Aorta (tissue), 5 donors: ENCODE results near the gene MCM3. TPM values are rescaled to one million over a fixed set of nuclear protein-coding genes. Genes with fewer than 3 reads are reported as not detected.

Experiments used
- ATAC-seq: fragments of 200-7000 bp; cut with Tn5 transposase; one replicate; pipeline ENCODE4 v1.9.1; 2022; ENCODE audit warnings: moderate library complexity; ENCODE audit not compliant: low FRiP score
- DNase-seq, 2 donors: peaks; one replicate each; pipeline ENCODE4 v3.0.0-alpha.2; 2020
- H3K27ac ChIP-seq, 2 donors: one replicate each; pipeline ENCODE4 v1.5.1; 2013; ENCODE audit warnings: low read length in 2 of 2, mild to moderate bottlenecking in 2 of 2, moderate library complexity in 2 of 2, control low read depth in 1 of 2, inconsistent platforms in 1 of 2, low read depth in 1 of 2
- H3K27me3 ChIP-seq, 2 donors: one replicate each; pipeline ENCODE4 v1.6.1; 2013; ENCODE audit warnings: control low read depth in 1 of 2, low read length in 1 of 2, mild to moderate bottlenecking in 1 of 2, moderate library complexity in 1 of 2; ENCODE audit not compliant: insufficient read depth in 2 of 2, control insufficient read depth in 1 of 2
- H3K36me3 ChIP-seq, 2 donors: one replicate each; pipeline ENCODE4 v1.6.1; 2013; ENCODE audit warnings: control low read depth in 1 of 2, low read length in 1 of 2, mild to moderate bottlenecking in 1 of 2; ENCODE audit not compliant: insufficient read depth in 2 of 2, control insufficient read depth in 1 of 2
- H3K4me1 ChIP-seq, 2 donors: one replicate each; pipeline ENCODE4 v1.6.1; 2013; ENCODE audit warnings: low read length in 2 of 2, control low read depth in 1 of 2, mild to moderate bottlenecking in 1 of 2, moderate library complexity in 1 of 2; ENCODE audit not compliant: insufficient read depth in 2 of 2, control insufficient read depth in 1 of 2
- H3K4me3 ChIP-seq, 2 donors: one replicate each; pipeline ENCODE4 v1.5.1; 2013; ENCODE audit warnings: low read length in 2 of 2, control low read depth in 1 of 2, mild to moderate bottlenecking in 1 of 2
- H3K9me3 ChIP-seq: one replicate; pipeline ENCODE4 v1.6.1; 2013; ENCODE audit warnings: mild to moderate bottlenecking, low read length; ENCODE audit not compliant: control insufficient read depth
- WGBS, 2 donors: extraction: QIAGEN DNeasy Blood & Tissue Kit; methylation state at CpG; one replicate each; pipeline ENCODE4 v1.1.7; 2013; 5-methylcytosine and 5-hydroxymethylcytosine counted together
- intact Hi-C, 2 donors: fragments of 100-400 bp; cut with DNase I; formaldehyde crosslinking; loops; one replicate each; pipeline versions ENCODE4 v1.14.2 to v1.15.0; 2022
- polyA plus RNA-seq, 2 donors: library from polyadenylated mRNA; stranded (reverse); fragments of 200-250 nt; gene quantifications; one replicate each; pipeline ENCODE4 v1.2.3, GENCODE V29; 2013
- total RNA-seq, 2 donors: library from RNA; stranded (reverse); fragmentation: NEBNext Ultra II Directional; extraction: Animal tissue kit (Norgen Biotek cat#: 25700); gene quantifications; one replicate each; pipeline ENCODE4 v1.2.1, GENCODE V29; 2021
- donor health status: healthy with polysubstance abuse.
- donor health status: Bipolar disorder and iron deficiency.
- donor health status: DM: no; HTN: no; CAD: no.
- donor health status: DM: no; HTN: no; CAD: no.
- donor health status: DM: yes; HTN: yes; CAD: no.

MCM3 gene
- total and polyA plus RNA-seq, 4 donors: 11.6 to 30.5 (median 23.0) TPM

- intact Hi-C loops: loop anchor here (5.0 to 10.0 kb wide), 2 partner anchors 162 to 199 kb away; no protein-coding TSS in a partner anchor
- ATAC-seq (peak; percentile 75), DNase-seq (peak; percentile 66 to 85)
- Histone ChIP-seq H3K36me3 (peaks cover 8 to 15% of the 10 kb centered on the region in 2 donors), H3K4me1 (no peaks in the 10 kb centered on the region), H3K9me3 (no peaks in the 10 kb centered on the region), H3K27me3 (no peaks in the 10 kb centered on the region), H3K27ac (no peak overlapping the region), H3K4me3 (no peak overlapping the region)
- 43 to 45% methylated on average over 11 of the region's 11 CpGs for WGBS, 2 donors
Observed at GRCh38 chr6:52263709-52264540, 20.6 kb downstream of the MCM3 start.

GRCh38 chr6:52262620-52263344 is 21.8 kb downstream of the MCM3 start:
- 87 to 88% methylated on average over 9 of the region's 9 CpGs for WGBS, 2 donors
- H3K4me3 ChIP-seq: no peak overlapping the region
- H3K27me3 ChIP-seq: no peaks in the 10 kb centered on the region
- no peaks in the 10 kb centered on the region for H3K4me1 ChIP-seq
- peaks cover 0 to 10% of the 10 kb centered on the region in 2 donors for H3K36me3 ChIP-seq
- intact Hi-C loops: loop anchor here (5.0 to 10.0 kb wide), 2 partner anchors 160 to 198 kb away; no protein-coding TSS in a partner anchor
- no peaks in the 10 kb centered on the region for H3K9me3 ChIP-seq
- DNase-seq (no peak), ATAC-seq (no peak)
- H3K27ac ChIP-seq: no peak overlapping the region

DNA sequence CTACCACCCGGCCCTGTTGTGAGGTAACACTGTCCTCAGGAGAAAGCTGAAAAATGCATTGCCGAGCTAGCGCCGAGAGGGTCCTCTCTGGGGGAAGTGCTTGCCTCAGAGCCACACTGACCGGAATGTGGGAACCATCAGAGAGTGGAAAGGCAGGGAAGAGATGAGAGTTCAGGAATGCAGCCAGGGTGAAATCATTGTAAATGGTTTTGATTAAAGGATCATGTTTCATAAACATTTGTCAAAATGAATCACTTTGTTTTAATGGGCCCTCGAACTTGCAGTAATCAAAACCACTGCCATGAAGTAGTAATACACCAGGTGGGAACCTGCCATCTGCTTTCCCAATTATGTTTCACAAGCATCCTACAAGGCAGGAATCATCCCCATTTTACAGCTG is 23.3 kb downstream of the MCM3 start:
- Histone ChIP-seq H3K27me3 (no peaks in the 10 kb centered on the region), H3K27ac (no peak overlapping the region), H3K4me1 (no peaks in the 10 kb centered on the region), H3K9me3 (no peaks in the 10 kb centered on the region), H3K36me3 (peaks cover 0 to 6% of the 10 kb centered on the region in 2 donors), H3K4me3 (no peak overlapping the region)
- intact Hi-C loops: loop anchor here (5.0 to 10.0 kb wide), 2 partner anchors 159 to 196 kb away; no protein-coding TSS in a partner anchor
- ATAC-seq (no peak), DNase-seq (no peak)
- 75 to 83% methylated on average over 6 of the region's 6 CpGs for WGBS, 2 donors

GRCh38 chr6:52260634-52261033 is 23.9 kb downstream of the MCM3 start:
- ATAC-seq: no peak
- no peak for DNase-seq
- no peak overlapping the region for H3K27ac ChIP-seq
- no peak overlapping the region for H3K4me3 ChIP-seq
- peaks cover 0 to 4% of the 10 kb centered on the region in 2 donors for H3K36me3 ChIP-seq
- no peaks in the 10 kb centered on the region for H3K9me3 ChIP-seq
- 86 to 88% methylated on average over 3 of the region's 3 CpGs for WGBS, 2 donors
- intact Hi-C loops: loop anchor here (5.0 to 10.0 kb wide), 2 partner anchors 158 to 196 kb away; no protein-coding TSS in a partner anchor
- no peaks in the 10 kb centered on the region for H3K4me1 ChIP-seq
- H3K27me3 ChIP-seq: no peaks in the 10 kb centered on the region

GRCh38 chr6:52255434-52255833 is 29.1 kb downstream of the MCM3 start:
- Histone ChIP-seq H3K27ac (no peak overlapping the region), H3K27me3 (no peaks in the 10 kb centered on the region), H3K9me3 (no peaks in the 10 kb centered on the region), H3K4me1 (no peaks in the 10 kb centered on the region), H3K36me3 (no peaks in the 10 kb centered on the region), H3K4me3 (no peak overlapping the region)
- intact Hi-C loops: no loop called here
- no peak for ATAC-seq
- WGBS, 2 donors: 97 to 100% methylated on average over 2 of the region's 2 CpGs
- no peak for DNase-seq

- no peak for DNase-seq
- no peak for ATAC-seq
- no peaks in the 10 kb centered on the region for H3K27me3 ChIP-seq
- H3K9me3 ChIP-seq: no peaks in the 10 kb centered on the region
- WGBS, 2 donors: 86 to 91% methylated on average over 8 of the region's 8 CpGs
- H3K4me3 ChIP-seq: no peak overlapping the region
- H3K27ac ChIP-seq: no peak overlapping the region
- no peaks in the 10 kb centered on the region for H3K4me1 ChIP-seq
- intact Hi-C loops: no loop called here
- no peaks in the 10 kb centered on the region for H3K36me3 ChIP-seq
Observed at GRCh38 chr6:52254731-52255378, 29.7 kb downstream of the MCM3 start.

- H3K4me1 ChIP-seq: no peaks in the 10 kb centered on the region
- ATAC-seq: no peak
- 8 to 11% methylated on average over 9 of the region's 9 CpGs for WGBS, 2 donors
- no peak for DNase-seq
- H3K27me3 ChIP-seq: no peaks in the 10 kb centered on the region
- H3K9me3 ChIP-seq: no peaks in the 10 kb centered on the region
- H3K27ac ChIP-seq: no peak overlapping the region
- H3K36me3 ChIP-seq: no peaks in the 10 kb centered on the region
- intact Hi-C loops: no loop called here
- H3K4me3 ChIP-seq: no peak overlapping the region
Observed at GRCh38 chr6:52253494-52253893, 31.0 kb downstream of the MCM3 start.

GRCh38 chr6:52251113-52251512 is 33.4 kb downstream of the MCM3 start:
- ATAC-seq (no peak), DNase-seq (no peak)
- no peaks in the 10 kb centered on the region for H3K36me3 ChIP-seq
- H3K27ac ChIP-seq: no peak overlapping the region
- no peaks in the 10 kb centered on the region for H3K4me1 ChIP-seq
- intact Hi-C loops: no loop called here
- H3K27me3 ChIP-seq: no peaks in the 10 kb centered on the region
- H3K9me3 ChIP-seq: no peaks in the 10 kb centered on the region
- H3K4me3 ChIP-seq: no peak overlapping the region
